Panc1 (cell line): Measurements from ENCODE around the gene USP48. TPM values are rescaled to one million over a fixed set of nuclear protein-coding genes. Genes with fewer than 3 reads are reported as not detected.

Source experiments
- ATAC-seq: fragments of 200-7000 bp; cut with Tn5 transposase; 2 replicates; pipeline ENCODE4 v1.9.1; 2020; ENCODE audit warnings: mild to moderate bottlenecking, moderate library complexity
- BruUV-seq: library from RNA; stranded (reverse); fragments of 400-500 nt; replicated peaks from 2 replicates; lab custom pipeline; 2021; lab: Mats Ljungman, UMichigan
- CTCF ChIA-PET: fragments of 300-600 bp; sonication (Branson Sonifier 250); formaldehyde crosslinking; loops from one replicate; lab custom pipeline; 2022; ENCODE audit warnings: antibody characterized with exemption; lab: Charles Lee
- POLR2A ChIA-PET: fragments of 300-600 bp; sonication (Branson Sonifier 250); formaldehyde crosslinking; loops from one replicate; lab custom pipeline; 2022; ENCODE audit warnings: antibody characterized with exemption; lab: Charles Lee
- DNase-seq: peaks from one replicate; pipeline ENCODE4 v3.0.0-alpha.2; 2010; ENCODE audit warnings: low read depth, low spot score
- H3K27ac ChIP-seq: 2 replicates; pipeline ENCODE4 v1.5.1; 2011; ENCODE audit warnings: mild to moderate bottlenecking, low read length, inconsistent platforms
- H3K27me3 ChIP-seq: fragments of 200-500 bp; sonication (Bioruptor generic); 2 replicates; pipeline ENCODE4 v1.6.0; 2014; ENCODE audit warnings: low read length, inconsistent platforms; ENCODE audit not compliant: control insufficient read depth, insufficient read depth
- H3K36me3 ChIP-seq: fragments of 200-500 bp; sonication (Bioruptor generic); 2 replicates; pipeline ENCODE4 v1.5.1; 2014; ENCODE audit warnings: inconsistent platforms, mild to moderate bottlenecking, low read length, moderate library complexity; ENCODE audit not compliant: control insufficient read depth, insufficient read depth
- H3K4me1 ChIP-seq: 2 replicates; pipeline ENCODE4 v1.5.1; 2011; ENCODE audit warnings: inconsistent platforms, mild to moderate bottlenecking, low read length, moderate library complexity; ENCODE audit not compliant: control insufficient read depth, insufficient read depth
- H3K4me3 ChIP-seq, 2 experiments: 2 replicates each; pipeline ENCODE4 v1.5.1; 2011 to 2012; ENCODE audit warnings: low read depth in 2 of 2, low read length in 2 of 2, mild to moderate bottlenecking in 2 of 2, inconsistent platforms in 1 of 2, moderate library complexity in 1 of 2
- H3K9me3 ChIP-seq: fragments of 200-500 bp; sonication (Bioruptor generic); 2 replicates; pipeline ENCODE4 v1.5.1; 2014; ENCODE audit warnings: low read depth, mild to moderate bottlenecking, inconsistent platforms, low read length, moderate library complexity; ENCODE audit not compliant: control insufficient read depth, insufficient read depth
- CTCF ChIP-seq: fragments of 450-650 bp; IDR thresholded peaks from 2 replicates; pipeline ENCODE4 v1.5.1; 2017; ENCODE audit warnings: mild to moderate bottlenecking
- POLR2AphosphoS5 ChIP-seq: IDR thresholded peaks from 2 replicates; pipeline ENCODE4 v1.6.1; 2012; ENCODE audit warnings: mild to moderate bottlenecking, low read depth, low read length, moderate library complexity
- SIN3A ChIP-seq: IDR thresholded peaks from 2 replicates; pipeline ENCODE4 v1.6.1; 2012; ENCODE audit warnings: low read depth, mild to moderate bottlenecking, low read length, moderate library complexity, borderline replicate concordance; ENCODE audit not compliant: insufficient read depth
- TCF7L2 ChIP-seq: IDR thresholded peaks from 2 replicates; pipeline ENCODE4 v1.6.1; 2011; ENCODE audit warnings: mild to moderate bottlenecking, low read depth, low read length, inconsistent platforms
- in situ Hi-C: cut with HindIII; loops from 2 replicates; pipeline ENCODE4 v1.10.0; 2016; ENCODE audit warnings: low sequenced_read_pairs, low pct_unique_long_range_greater_than_20kb
- intact Hi-C: fragments of 100-400 bp; cut with micrococcal nuclease; formaldehyde crosslinking; loops from one replicate; pipeline ENCODE4 v1.10.0; 2022; ENCODE audit not compliant: unreplicated experiment
- total RNA-seq: library from RNA; stranded (reverse); gene quantifications from one replicate; pipeline ENCODE4 v1.2.1, GENCODE V29; 2021; ENCODE audit not compliant: unreplicated experiment
- TF ChIP-seq, protein P1 (sequence below), 2 experiments: IDR thresholded peaks; 2 replicates each; pipeline ENCODE4 v1.6.1; 2011 to 2012; ENCODE audit warnings: low read depth in 2 of 2, control low read depth in 1 of 2, low read length in 1 of 2, mild to moderate bottlenecking in 1 of 2, moderate library complexity in 1 of 2; ENCODE audit not compliant: insufficient read depth in 1 of 2

Gene USP48
- total RNA-seq, 1 experiment from 2014 or later: 71.6 TPM

- intact Hi-C loops (no loop called here), in situ Hi-C loops (no loop called here)
- H3K27ac ChIP-seq: no peak overlapping the region
- DNase-seq (no peak), ATAC-seq (no peak)
- TF ChIP-seq POLR2AphosphoS5 (no peak), SIN3A (no peak), TCF7L2 (no peak), CTCF (no peak)
- TF ChIP-seq, protein P1, sequence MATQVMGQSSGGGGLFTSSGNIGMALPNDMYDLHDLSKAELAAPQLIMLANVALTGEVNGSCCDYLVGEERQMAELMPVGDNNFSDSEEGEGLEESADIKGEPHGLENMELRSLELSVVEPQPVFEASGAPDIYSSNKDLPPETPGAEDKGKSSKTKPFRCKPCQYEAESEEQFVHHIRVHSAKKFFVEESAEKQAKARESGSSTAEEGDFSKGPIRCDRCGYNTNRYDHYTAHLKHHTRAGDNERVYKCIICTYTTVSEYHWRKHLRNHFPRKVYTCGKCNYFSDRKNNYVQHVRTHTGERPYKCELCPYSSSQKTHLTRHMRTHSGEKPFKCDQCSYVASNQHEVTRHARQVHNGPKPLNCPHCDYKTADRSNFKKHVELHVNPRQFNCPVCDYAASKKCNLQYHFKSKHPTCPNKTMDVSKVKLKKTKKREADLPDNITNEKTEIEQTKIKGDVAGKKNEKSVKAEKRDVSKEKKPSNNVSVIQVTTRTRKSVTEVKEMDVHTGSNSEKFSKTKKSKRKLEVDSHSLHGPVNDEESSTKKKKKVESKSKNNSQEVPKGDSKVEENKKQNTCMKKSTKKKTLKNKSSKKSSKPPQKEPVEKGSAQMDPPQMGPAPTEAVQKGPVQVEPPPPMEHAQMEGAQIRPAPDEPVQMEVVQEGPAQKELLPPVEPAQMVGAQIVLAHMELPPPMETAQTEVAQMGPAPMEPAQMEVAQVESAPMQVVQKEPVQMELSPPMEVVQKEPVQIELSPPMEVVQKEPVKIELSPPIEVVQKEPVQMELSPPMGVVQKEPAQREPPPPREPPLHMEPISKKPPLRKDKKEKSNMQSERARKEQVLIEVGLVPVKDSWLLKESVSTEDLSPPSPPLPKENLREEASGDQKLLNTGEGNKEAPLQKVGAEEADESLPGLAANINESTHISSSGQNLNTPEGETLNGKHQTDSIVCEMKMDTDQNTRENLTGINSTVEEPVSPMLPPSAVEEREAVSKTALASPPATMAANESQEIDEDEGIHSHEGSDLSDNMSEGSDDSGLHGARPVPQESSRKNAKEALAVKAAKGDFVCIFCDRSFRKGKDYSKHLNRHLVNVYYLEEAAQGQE (IDR thresholded peaks at IDR 0.05; ENCODE audit: insufficient read depth in 1 of 2, low read depth in 2 of 2, low read length in 1 of 2): no peak
- H3K4me1 ChIP-seq: peaks cover 25% of the 10 kb centered on the region
- H3K9me3 ChIP-seq: no peaks in the 10 kb centered on the region
- no TSS peak for BruUV-seq
- H3K27me3 ChIP-seq: no peaks in the 10 kb centered on the region
- H3K4me3 ChIP-seq: no peak overlapping the region
- CTCF ChIA-PET: no interaction called here
- POLR2A ChIA-PET: no interaction called here
- H3K36me3 ChIP-seq: no peaks in the 10 kb centered on the region
These were observed 146.9 kb downstream of the USP48 start for GRCh38 chr1:21636029-21636428.

- Histone ChIP-seq H3K36me3 (no peaks in the 10 kb centered on the region), H3K4me1 (peaks cover 25% of the 10 kb centered on the region), H3K4me3 (no peak overlapping the region), H3K27me3 (no peaks in the 10 kb centered on the region), H3K27ac (no peak overlapping the region), H3K9me3 (no peaks in the 10 kb centered on the region)
- BruUV-seq: no TSS peak
- in situ Hi-C loops: no loop called here
- no peak for TF ChIP-seq SIN3A
- TF ChIP-seq POLR2AphosphoS5: no peak
- no peak for TF ChIP-seq CTCF
- no peak for TF ChIP-seq TCF7L2
- TF ChIP-seq, protein P1 (IDR thresholded peaks at IDR 0.05; ENCODE audit: insufficient read depth in 1 of 2, low read depth in 2 of 2, low read length in 1 of 2): no peak
- POLR2A ChIA-PET: no interaction called here
- peak; percentile 21; the same call in 1 of the 2 replicates for ATAC-seq
- no peak for DNase-seq
- intact Hi-C loops: no loop called here
- CTCF ChIA-PET: no interaction called here
These were observed 148.0 kb downstream of the USP48 start for GRCh38 chr1:21634806-21635535.
